Astrocyte of the cerebellum (primary cell): ENCODE data around the gene BTBD16.

Experiments used
- DNase-seq: peaks from one replicate; pipeline ENCODE4 v3.0.0-alpha.2; 2011; ENCODE audit warnings: low read depth
- H3K4me3 ChIP-seq: 2 replicates; pipeline ENCODE4 v1.5.1; 2011; ENCODE audit warnings: mild to moderate bottlenecking, low read depth, low read length, moderate library complexity
- in situ Hi-C: cut with HindIII; loops from 2 replicates; pipeline ENCODE4 v1.10.0; 2017; ENCODE audit warnings: low sequenced_read_pairs
- TF ChIP-seq, protein P1 (sequence below): IDR thresholded peaks from 2 replicates; pipeline ENCODE4 v1.5.1; 2012; ENCODE audit warnings: low read length, low read depth, moderate library complexity, mild to moderate bottlenecking; ENCODE audit errors: missing control alignments

The BTBD16 gene

DNA sequence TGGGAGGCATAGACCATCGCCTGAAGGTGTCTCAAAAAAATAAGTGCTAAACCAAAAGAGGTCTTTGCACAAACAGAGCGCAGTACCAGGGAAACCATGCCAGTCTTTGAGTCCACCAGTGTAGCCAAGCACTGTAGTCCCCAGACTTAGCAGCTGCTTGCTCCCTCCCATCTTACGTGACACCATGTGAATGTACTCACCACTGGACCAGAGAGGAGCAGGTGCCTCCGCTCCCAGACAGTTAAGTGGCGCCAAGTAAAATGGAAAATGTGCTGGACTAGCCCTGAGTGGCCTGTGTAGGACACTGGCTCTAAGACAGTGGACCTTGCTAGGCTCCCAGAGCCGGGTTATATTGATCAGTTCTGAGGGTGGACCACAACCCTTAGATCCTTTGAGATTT is 55.7 kb downstream of the BTBD16 start:
- TF ChIP-seq, protein P1, sequence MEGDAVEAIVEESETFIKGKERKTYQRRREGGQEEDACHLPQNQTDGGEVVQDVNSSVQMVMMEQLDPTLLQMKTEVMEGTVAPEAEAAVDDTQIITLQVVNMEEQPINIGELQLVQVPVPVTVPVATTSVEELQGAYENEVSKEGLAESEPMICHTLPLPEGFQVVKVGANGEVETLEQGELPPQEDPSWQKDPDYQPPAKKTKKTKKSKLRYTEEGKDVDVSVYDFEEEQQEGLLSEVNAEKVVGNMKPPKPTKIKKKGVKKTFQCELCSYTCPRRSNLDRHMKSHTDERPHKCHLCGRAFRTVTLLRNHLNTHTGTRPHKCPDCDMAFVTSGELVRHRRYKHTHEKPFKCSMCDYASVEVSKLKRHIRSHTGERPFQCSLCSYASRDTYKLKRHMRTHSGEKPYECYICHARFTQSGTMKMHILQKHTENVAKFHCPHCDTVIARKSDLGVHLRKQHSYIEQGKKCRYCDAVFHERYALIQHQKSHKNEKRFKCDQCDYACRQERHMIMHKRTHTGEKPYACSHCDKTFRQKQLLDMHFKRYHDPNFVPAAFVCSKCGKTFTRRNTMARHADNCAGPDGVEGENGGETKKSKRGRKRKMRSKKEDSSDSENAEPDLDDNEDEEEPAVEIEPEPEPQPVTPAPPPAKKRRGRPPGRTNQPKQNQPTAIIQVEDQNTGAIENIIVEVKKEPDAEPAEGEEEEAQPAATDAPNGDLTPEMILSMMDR: no peak
- DNase-seq: no peak
- in situ Hi-C loops: no loop called here
- no peak overlapping the region for H3K4me3 ChIP-seq

DNA sequence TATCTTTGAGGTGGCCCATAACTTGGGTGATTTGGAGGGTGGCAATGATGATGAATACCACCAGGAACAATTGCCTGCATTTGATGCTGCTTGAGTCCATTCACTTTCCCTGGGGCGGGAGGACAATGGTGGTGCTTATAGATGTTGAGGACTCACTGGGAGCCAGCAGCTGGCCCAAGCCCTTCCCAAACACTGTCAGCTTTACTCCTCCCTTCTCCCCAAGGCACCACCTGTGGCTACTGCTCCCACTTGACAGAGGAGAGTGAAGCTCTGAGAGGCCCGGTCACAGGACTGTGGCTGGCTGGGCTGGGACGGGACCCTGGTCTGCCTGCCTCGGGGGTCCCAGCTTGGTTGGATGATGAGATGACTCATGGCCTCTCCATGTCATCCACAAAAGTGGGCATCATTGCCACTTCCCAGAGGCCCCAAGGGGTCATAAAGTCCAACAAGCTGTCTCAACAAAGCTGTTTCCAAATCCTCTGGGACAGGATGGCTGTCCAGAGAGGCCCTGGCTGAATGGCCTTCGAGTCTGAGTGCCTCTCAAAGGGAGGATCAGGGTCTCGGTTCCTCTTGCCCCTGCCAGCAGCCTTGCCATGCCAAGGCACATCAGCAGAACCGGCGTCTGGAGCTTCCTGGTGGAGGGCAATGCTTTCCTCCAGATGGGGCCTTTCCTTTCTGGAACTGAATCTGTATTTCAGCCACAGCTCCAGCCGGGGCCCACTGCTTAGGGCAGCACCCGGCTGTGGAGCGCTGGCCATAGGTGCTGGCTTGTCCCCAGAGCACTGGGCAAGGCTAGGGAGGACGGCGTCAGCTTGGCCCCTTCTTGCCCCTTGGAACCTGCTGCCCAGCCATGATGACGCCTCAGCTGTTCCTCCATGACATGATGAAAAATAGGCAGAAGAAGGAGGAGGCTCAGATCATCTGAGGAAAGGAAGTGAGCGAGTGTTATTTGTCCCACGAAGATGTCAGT is 56.4 kb downstream of the BTBD16 start:
- no peak overlapping the region for H3K4me3 ChIP-seq
- in situ Hi-C loops: no loop called here
- TF ChIP-seq, protein P1: no peak
- DNase-seq: no peak

DNA sequence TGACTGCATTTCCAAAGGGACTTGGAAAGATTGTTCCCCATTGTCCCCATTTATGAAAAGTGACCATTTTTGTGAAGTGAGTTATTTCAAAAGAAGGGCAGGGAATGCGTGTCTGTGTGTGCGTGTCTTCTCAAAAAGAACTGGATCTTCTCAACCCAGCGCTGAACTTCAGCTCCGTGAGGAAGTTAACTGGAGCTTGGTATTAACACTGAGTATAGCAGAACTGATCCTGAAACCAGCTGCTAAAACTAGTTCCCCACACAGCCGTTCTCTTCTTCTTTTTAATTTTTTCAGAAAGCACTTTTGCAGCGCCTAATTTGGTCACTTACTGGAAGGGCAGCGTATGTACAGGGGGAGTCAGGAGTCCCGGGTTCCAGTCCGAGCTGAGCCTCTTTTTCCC is 57.6 kb downstream of the BTBD16 start:
- TF ChIP-seq, protein P1: no peak
- no peak overlapping the region for H3K4me3 ChIP-seq
- DNase-seq: no peak
- in situ Hi-C loops: no loop called here

DNA sequence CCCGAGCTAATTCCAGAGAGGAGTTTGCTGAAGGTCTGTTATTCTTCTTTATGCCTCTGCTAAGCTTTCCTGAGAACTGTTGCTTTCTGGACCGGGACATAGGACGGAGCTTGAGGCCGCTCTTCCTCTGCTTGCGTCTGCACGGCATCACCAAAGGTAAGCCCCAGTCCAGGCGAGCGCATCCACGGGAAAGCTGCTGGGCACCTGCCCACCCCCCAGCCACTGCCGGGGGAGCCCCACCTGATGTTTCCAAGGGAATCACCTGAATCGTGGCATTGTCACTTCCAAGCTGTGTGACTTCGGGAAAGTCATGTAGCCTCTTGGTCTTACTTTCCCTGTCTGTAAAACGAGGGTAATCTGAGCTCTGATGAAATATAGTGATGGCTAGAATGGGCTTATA is 58.3 kb downstream of the BTBD16 start:
- TF ChIP-seq, protein P1: no peak
- no peak for DNase-seq
- H3K4me3 ChIP-seq: no peak overlapping the region
- in situ Hi-C loops: no loop called here

DNA sequence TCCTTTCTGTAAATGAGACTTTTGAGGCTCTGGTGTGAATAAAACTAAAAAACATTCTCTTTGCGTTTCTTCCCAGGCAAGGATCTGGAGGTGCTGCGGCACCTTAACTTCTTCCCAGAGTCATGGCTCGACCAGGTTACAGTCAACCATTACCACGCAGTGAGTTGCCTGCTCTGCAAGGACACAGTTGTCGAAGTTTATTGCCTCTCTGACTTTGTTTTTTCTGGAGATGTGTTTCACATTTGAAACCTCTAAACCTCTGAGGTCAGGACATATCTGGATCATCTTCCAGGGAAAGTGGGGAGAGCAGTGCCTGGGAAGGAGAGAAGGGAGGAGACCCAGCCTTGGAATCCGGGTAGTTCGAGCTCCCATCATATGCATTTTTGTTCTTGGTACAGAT is 60.0 kb downstream of the BTBD16 start:
- in situ Hi-C loops: no loop called here
- TF ChIP-seq, protein P1: no peak
- H3K4me3 ChIP-seq: no peak overlapping the region
- no peak for DNase-seq

DNA sequence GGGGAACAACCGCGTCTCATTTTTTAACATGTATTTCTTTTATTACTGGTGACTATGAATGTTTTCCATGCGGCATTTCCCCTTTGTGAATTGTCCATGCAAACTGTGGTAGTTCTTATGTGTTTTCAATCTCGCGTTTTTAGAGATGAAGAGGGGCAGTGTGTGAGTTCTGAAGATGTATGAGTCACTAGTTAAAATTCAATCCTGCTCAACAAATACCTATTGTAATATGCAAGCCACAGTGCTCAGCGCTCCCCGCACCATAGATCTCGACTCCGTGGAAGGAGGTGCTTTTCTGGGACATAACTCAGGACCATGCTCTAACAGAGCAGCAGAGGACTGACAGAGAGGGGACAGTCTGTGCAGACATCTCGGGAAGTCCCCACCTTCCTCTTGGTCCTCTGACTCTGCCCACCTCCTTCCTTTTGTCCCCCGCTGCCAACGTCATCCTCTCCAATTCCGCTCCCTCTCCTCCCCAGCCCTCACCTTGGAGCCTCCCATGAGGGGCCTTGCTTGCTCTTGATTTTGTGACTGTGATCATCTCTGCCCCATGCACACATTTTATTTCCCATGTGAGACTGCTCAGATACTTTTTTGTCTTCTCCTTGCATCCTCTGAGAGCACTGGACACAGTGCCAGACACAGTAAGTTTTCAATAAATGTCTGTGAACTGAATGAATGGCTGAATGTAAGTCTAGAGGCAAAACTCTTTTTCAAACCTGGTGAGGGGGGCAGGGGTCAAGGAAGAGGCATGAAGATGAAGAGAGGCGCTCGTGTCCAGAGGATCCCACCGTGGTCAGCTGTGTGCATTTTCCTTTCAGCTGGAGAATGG is 60.7 kb downstream of the BTBD16 start:
- no peak for DNase-seq
- no peak overlapping the region for H3K4me3 ChIP-seq
- in situ Hi-C loops: no loop called here
- TF ChIP-seq, protein P1: no peak
